ENCODE measurements around the gene RHOF. TPM values are rescaled to one million over a fixed set of nuclear protein-coding genes. Genes with fewer than 3 reads are reported as not detected.

RHOF gene
- total and polyA plus RNA-seq, 2 experiments from 2014 or later: 2.4 to 6.7 TPM

- Histone ChIP-seq H3K9ac (no peak overlapping the region), H2AFZ (no peak overlapping the region), H3F3A (ENCODE audit: insufficient read depth) (no peaks in the 10 kb centered on the region), H3K4me2 (ENCODE audit: unreplicated experiment) (no peak overlapping the region), H3K36me3 (ENCODE audit: low read depth) (no peaks in the 10 kb centered on the region), H3K9me2 (ENCODE audit: insufficient read depth) (no peaks in the 10 kb centered on the region), H3K27ac (no peak overlapping the region), H3K79me2 (ENCODE audit: insufficient read depth) (peaks cover 8% of the 10 kb centered on the region; the same call in 1 of the 2 replicates), H4K20me1 (ENCODE audit: insufficient read depth) (no peaks in the 10 kb centered on the region), H3K9me3 (ENCODE audit: low read depth) (no peaks in the 10 kb centered on the region), H3K27me3 (replicated peaks; ENCODE audit: insufficient read depth) (no peaks in the 10 kb centered on the region), H3K4me1 (ENCODE audit: insufficient read depth) (no peaks in the 10 kb centered on the region), H3K4me3 (no peak overlapping the region)
- in situ Hi-C loops (cut with MboI): no loop called here
- 96 to 97% methylated on average over 6 of the region's 6 CpGs for WGBS, 2 experiments (ENCODE audit: low coverage in 1 of 2, low lambda C conversion rate in 2 of 2, missing lambda C conversion rate in 2 of 2)
- no peak for TF ChIP-seq EZH2phosphoT487 (IDR thresholded peaks at IDR 0.05; ENCODE audit: insufficient read depth, low read depth)
- no peak for TF ChIP-seq EZH2 (IDR thresholded peaks at IDR 0.05; ENCODE audit: insufficient read depth, poor library complexity, severe bottlenecking)
- DNase-seq: no peak
These were observed 51.7 kb downstream of the RHOF start for GRCh38 chr12:121741743-121742142.

GRCh38 chr12:121740847-121741246, 52.6 kb downstream of the RHOF start:
- WGBS, 2 experiments (ENCODE audit: low coverage in 1 of 2, low lambda C conversion rate in 2 of 2, missing lambda C conversion rate in 2 of 2): 85 to 92% methylated on average over 4 of the region's 4 CpGs
- in situ Hi-C loops (cut with MboI): no loop called here
- Histone ChIP-seq H3K27me3 (replicated peaks; ENCODE audit: insufficient read depth) (no peaks in the 10 kb centered on the region), H4K20me1 (ENCODE audit: insufficient read depth) (no peaks in the 10 kb centered on the region), H3K4me3 (no peak overlapping the region), H2AFZ (no peak overlapping the region), H3K27ac (no peak overlapping the region), H3K79me2 (ENCODE audit: insufficient read depth) (peaks cover 8% of the 10 kb centered on the region; the same call in 1 of the 2 replicates), H3K9ac (no peak overlapping the region), H3K4me2 (ENCODE audit: unreplicated experiment) (no peak overlapping the region), H3F3A (ENCODE audit: insufficient read depth) (no peaks in the 10 kb centered on the region), H3K4me1 (ENCODE audit: insufficient read depth) (no peaks in the 10 kb centered on the region), H3K9me3 (ENCODE audit: low read depth) (no peaks in the 10 kb centered on the region), H3K36me3 (ENCODE audit: low read depth) (no peaks in the 10 kb centered on the region), H3K9me2 (ENCODE audit: insufficient read depth) (no peaks in the 10 kb centered on the region)
- DNase-seq: no peak
- no peak for TF ChIP-seq EZH2 (IDR thresholded peaks at IDR 0.05; ENCODE audit: insufficient read depth, poor library complexity, severe bottlenecking)
- TF ChIP-seq EZH2phosphoT487 (IDR thresholded peaks at IDR 0.05; ENCODE audit: insufficient read depth, low read depth): no peak

- no peaks in the 10 kb centered on the region for H3K36me3 ChIP-seq (ENCODE audit: low read depth)
- WGBS, 2 experiments (ENCODE audit: low coverage in 1 of 2, low lambda C conversion rate in 2 of 2, missing lambda C conversion rate in 2 of 2): 91% methylated on average over 9 of the region's 9 CpGs
- no peaks in the 10 kb centered on the region for H3F3A ChIP-seq (ENCODE audit: insufficient read depth)
- H3K4me3 ChIP-seq: no peak overlapping the region
- DNase-seq: no peak
- no peaks in the 10 kb centered on the region for H4K20me1 ChIP-seq (ENCODE audit: insufficient read depth)
- peaks cover 8% of the 10 kb centered on the region; the same call in 1 of the 2 replicates for H3K79me2 ChIP-seq (ENCODE audit: insufficient read depth)
- in situ Hi-C loops (cut with MboI): no loop called here
- no peak for TF ChIP-seq EZH2phosphoT487 (IDR thresholded peaks at IDR 0.05; ENCODE audit: insufficient read depth, low read depth)
- TF ChIP-seq EZH2 (IDR thresholded peaks at IDR 0.05; ENCODE audit: insufficient read depth, poor library complexity, severe bottlenecking): no peak
- no peaks in the 10 kb centered on the region for H3K9me3 ChIP-seq (ENCODE audit: low read depth)
- H2AFZ ChIP-seq: no peak overlapping the region
- no peak overlapping the region for H3K4me2 ChIP-seq (ENCODE audit: unreplicated experiment)
- H3K27me3 ChIP-seq (replicated peaks; ENCODE audit: insufficient read depth): no peaks in the 10 kb centered on the region
- H3K9ac ChIP-seq: no peak overlapping the region
- no peaks in the 10 kb centered on the region for H3K4me1 ChIP-seq (ENCODE audit: insufficient read depth)
- no peak overlapping the region for H3K27ac ChIP-seq
- H3K9me2 ChIP-seq (ENCODE audit: insufficient read depth): no peaks in the 10 kb centered on the region
These were observed 55.1 kb downstream of the RHOF start for GRCh38 chr12:121738340-121738858.

- Histone ChIP-seq H2AFZ (no peak overlapping the region), H4K20me1 (ENCODE audit: insufficient read depth) (no peaks in the 10 kb centered on the region), H3K4me3 (no peak overlapping the region), H3K27me3 (replicated peaks; ENCODE audit: insufficient read depth) (no peaks in the 10 kb centered on the region), H3K4me2 (ENCODE audit: unreplicated experiment) (no peak overlapping the region), H3K4me1 (ENCODE audit: insufficient read depth) (no peaks in the 10 kb centered on the region), H3K9ac (no peak overlapping the region), H3K36me3 (ENCODE audit: low read depth) (no peaks in the 10 kb centered on the region), H3F3A (ENCODE audit: insufficient read depth) (no peaks in the 10 kb centered on the region), H3K27ac (no peak overlapping the region), H3K79me2 (ENCODE audit: insufficient read depth) (peaks cover 8% of the 10 kb centered on the region; the same call in 1 of the 2 replicates), H3K9me2 (ENCODE audit: insufficient read depth) (no peaks in the 10 kb centered on the region), H3K9me3 (ENCODE audit: low read depth) (no peaks in the 10 kb centered on the region)
- in situ Hi-C loops (cut with MboI): no loop called here
- 93 to 97% methylated on average over 8 of the region's 8 CpGs for WGBS, 2 experiments (ENCODE audit: low coverage in 1 of 2, low lambda C conversion rate in 2 of 2, missing lambda C conversion rate in 2 of 2)
- no peak for DNase-seq
- TF ChIP-seq EZH2 (IDR thresholded peaks at IDR 0.05; ENCODE audit: insufficient read depth, poor library complexity, severe bottlenecking) (no peak), EZH2phosphoT487 (IDR thresholded peaks at IDR 0.05; ENCODE audit: insufficient read depth, low read depth) (no peak)
These were observed 59.6 kb downstream of the RHOF start for GRCh38 chr12:121733849-121734248.
